Fibroblast of villous mesenchyme (primary cell): Measurements from ENCODE around the gene RCAN2. TPM values are rescaled to one million over a fixed set of nuclear protein-coding genes. Genes with fewer than 3 reads are reported as not detected.

Experiments
- DNase-seq: peaks from one replicate; pipeline ENCODE4 v3.0.0-alpha.2; 2010; ENCODE audit warnings: low read depth
- H3K4me3 ChIP-seq: 2 replicates; pipeline ENCODE4 v1.5.1; 2011; ENCODE audit warnings: low read depth, mild to moderate bottlenecking, low read length
- total RNA-seq: library from RNA; depleted of rRNA; stranded (reverse); fragments of >200 nt; gene quantifications from 2 replicates; pipeline ENCODE4 v1.2.3, GENCODE V29; 2012
- TF ChIP-seq, protein P1 (sequence below): IDR thresholded peaks from 2 replicates; pipeline ENCODE4 v1.5.1; 2012; ENCODE audit warnings: low read depth, mild to moderate bottlenecking, low read length; ENCODE audit not compliant: insufficient read depth

Gene RCAN2
- total RNA-seq, 1 donor, result 1.7 TPM

DNA sequence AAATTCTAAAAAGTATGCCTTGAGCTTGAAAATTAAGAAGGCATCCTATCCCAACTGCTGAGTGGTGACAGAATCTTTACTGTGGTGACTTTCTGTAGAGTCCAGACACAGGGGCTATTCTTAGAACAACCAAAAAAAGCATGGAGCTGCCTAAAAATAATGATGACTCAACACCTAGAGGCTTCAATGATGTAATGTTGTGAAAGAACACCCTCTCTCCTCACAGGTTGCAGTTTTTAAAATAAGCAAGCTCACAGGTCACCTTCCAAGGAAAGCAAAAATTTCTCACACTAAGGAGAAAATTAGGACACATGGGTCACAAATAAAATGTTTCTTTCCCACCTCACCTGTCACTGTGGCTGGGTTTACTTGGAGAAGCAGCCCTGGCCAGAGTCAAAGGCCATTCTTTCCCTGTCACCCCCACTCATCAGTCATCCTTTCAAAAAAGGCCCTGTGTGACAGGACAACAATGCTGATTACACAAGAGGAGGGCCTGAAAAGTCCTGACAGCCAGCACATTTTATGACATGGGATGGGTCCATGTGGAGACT is 53.5 kb downstream of the RCAN2 start:
- H3K4me3 ChIP-seq, result no peak overlapping the region
- TF ChIP-seq, protein P1, sequence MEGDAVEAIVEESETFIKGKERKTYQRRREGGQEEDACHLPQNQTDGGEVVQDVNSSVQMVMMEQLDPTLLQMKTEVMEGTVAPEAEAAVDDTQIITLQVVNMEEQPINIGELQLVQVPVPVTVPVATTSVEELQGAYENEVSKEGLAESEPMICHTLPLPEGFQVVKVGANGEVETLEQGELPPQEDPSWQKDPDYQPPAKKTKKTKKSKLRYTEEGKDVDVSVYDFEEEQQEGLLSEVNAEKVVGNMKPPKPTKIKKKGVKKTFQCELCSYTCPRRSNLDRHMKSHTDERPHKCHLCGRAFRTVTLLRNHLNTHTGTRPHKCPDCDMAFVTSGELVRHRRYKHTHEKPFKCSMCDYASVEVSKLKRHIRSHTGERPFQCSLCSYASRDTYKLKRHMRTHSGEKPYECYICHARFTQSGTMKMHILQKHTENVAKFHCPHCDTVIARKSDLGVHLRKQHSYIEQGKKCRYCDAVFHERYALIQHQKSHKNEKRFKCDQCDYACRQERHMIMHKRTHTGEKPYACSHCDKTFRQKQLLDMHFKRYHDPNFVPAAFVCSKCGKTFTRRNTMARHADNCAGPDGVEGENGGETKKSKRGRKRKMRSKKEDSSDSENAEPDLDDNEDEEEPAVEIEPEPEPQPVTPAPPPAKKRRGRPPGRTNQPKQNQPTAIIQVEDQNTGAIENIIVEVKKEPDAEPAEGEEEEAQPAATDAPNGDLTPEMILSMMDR, result no peak
- DNase-seq, result peak; percentile 62

DNA sequence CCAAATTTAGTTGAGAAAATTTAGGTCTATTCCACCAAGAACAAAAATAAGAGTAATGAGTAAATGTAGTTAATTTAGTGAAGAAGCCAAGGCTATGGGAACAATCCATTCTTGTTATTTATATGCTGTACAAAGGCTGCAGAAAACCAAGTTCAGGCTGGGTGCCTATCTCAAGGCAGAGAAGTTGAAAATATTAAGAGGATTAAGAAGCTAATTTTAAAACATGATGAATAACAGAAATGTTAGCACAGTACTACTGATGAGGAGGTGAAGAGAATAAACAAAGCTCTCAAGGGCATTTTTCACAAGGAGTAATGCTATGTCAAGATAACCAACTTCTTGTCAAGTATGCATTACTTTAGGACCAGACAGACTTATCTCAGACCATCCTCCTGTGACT is 68.6 kb downstream of the RCAN2 start:
- no peak overlapping the region for H3K4me3 ChIP-seq
- TF ChIP-seq, protein P1, result no peak
- DNase-seq, result no peak

DNA sequence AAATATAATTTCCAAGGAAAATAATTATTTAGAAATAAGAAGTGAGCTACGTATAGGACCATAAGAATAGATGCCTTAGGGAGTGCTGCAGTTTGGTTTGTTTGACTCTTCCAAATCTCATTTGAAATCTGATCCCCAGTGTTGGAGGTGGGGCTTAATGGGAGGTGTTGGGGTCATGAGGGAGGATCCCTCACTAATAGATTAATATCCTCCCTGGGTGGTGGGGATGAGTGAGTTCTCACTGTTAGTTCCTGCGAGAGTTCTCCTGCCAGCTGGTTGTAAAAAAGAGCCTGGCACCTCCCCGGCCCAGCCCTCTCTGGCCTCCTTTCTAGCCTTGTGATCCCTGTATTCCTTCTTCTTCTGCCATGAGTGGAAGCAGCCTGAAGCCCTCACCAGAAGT is 69.3 kb downstream of the RCAN2 start:
- no peak for DNase-seq
- no peak overlapping the region for H3K4me3 ChIP-seq
- TF ChIP-seq, protein P1, result no peak

DNA sequence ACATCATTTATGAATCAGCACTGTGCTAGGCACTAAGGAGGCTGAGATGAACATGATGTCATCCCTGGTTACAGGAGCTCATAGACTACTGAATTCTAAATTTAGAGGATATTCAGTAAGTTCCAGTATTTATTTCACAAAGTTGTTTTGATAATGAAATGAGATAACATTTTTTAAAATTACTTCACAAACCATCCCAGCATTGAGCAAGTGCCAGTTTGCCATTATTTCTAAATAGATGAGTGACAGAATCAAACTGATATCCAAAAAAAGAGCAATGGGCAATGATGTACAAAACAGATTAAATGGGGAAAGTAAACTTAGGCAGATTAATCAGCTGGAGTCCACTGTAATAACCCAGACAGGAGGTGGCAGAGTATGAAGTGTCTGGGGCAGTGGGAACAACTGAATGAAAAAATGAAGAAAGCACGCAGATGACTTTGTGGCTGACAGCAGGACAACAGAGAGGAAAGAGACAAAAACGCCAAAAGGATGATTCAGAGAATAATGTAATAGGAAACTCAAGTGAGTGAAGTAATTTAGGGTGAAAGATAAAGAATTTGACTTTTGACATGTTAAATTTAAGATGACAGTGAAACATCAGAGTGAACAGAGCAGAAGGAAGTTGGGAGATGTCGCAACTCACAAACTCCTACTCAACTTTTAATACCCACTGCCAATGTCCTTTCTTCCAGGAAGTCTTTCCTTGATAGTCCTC is 70.2 kb downstream of the RCAN2 start:
- H3K4me3 ChIP-seq, result no peak overlapping the region
- TF ChIP-seq, protein P1, result no peak
- no peak for DNase-seq

DNA sequence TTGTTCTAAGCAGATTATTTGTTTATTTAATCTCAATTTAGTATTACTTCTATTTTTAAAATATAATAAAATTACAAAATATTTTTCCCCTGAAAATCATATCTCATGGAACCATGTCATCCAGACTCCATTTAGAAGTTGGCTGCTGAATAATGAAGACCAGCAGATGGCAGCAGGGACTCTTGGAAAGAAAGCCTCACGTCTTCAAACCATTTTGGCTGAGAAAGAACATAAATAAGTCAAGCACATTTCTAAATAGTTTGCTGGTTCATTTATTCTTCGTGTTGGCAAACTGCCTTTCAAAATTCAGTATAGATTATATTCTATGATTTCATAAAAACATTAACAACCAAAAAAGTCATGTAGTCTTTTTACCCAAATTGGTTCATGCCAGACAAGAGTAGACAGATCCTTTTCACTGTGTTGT is 71.7 kb downstream of the RCAN2 start:
- TF ChIP-seq, protein P1, result peak; percentile 82
- peak; percentile 77 for DNase-seq
- no peak overlapping the region for H3K4me3 ChIP-seq

DNA sequence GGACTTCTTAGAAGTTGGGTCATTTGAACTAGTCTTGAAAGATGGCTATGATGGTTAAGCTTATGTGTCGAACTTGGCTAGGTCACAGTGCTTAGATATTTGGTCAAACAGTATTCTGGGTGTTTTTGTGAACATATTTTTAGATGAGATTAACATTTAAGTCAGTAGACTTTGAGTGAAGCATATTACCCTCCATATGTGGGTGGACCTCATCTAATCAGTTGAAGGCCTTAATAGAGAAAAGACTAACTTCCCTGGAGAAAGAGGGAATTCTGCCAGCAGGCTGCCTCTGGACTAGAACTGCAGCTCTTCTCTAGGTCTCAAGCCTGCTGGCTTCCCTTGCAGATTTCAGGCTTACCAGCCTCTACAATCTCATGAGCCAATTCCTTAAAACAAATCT is 76.9 kb downstream of the RCAN2 start:
- H3K4me3 ChIP-seq, result no peak overlapping the region
- TF ChIP-seq, protein P1, result no peak
- no peak for DNase-seq
